Measurements from ENCODE around the gene C1orf122. TPM values are rescaled to one million over a fixed set of nuclear protein-coding genes. Genes with fewer than 3 reads are reported as not detected.

The C1orf122 gene
- total and polyA plus RNA-seq, 2 experiments from 2014 or later, result 32.8 to 68.3 TPM

DNA sequence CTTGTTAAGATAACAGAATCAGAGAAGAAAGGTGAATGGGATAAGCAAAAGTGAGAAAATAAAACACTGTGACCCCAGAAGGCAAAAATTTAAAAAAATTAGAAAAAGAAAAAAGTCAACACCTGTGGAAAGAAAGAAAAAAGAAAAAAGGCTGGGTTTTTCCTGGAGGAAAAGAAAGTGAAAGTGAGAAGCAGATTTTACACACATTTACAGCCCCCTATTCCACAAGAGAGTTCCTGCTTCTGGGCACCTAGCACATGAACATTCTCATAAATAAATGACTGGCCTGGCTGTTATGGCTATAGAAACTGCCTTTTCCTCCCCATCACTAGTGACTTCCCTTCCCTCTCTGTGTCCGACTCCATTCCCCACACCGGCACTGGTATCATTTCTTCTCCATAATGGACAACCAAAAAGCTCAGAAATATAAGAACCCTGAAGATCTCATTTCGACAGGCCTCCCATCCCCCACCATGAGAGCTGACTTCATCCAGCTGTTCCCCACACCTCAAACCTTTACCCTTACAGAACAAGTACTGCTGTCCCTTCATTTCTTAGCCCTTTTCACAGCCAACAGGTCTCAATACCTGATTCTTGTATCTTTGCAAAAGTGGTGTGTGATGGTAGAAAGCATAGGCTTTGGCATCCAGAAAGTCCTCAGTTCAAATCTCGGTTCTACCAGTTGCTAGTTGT, 39.2 kb downstream of the C1orf122 start (continued):
- TF ChIP-seq, protein P1, sequence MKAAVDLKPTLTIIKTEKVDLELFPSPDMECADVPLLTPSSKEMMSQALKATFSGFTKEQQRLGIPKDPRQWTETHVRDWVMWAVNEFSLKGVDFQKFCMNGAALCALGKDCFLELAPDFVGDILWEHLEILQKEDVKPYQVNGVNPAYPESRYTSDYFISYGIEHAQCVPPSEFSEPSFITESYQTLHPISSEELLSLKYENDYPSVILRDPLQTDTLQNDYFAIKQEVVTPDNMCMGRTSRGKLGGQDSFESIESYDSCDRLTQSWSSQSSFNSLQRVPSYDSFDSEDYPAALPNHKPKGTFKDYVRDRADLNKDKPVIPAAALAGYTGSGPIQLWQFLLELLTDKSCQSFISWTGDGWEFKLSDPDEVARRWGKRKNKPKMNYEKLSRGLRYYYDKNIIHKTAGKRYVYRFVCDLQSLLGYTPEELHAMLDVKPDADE (IDR thresholded peaks at IDR 0.05), result no peak
- TF ChIP-seq EZH2 (IDR thresholded peaks at IDR 0.05; ENCODE audit: low read depth, unreplicated experiment) (no peak), STAT1 (IDR thresholded peaks at IDR 0.05; ENCODE audit: unreplicated experiment) (no peak)
- TF ChIP-seq, protein P2, sequence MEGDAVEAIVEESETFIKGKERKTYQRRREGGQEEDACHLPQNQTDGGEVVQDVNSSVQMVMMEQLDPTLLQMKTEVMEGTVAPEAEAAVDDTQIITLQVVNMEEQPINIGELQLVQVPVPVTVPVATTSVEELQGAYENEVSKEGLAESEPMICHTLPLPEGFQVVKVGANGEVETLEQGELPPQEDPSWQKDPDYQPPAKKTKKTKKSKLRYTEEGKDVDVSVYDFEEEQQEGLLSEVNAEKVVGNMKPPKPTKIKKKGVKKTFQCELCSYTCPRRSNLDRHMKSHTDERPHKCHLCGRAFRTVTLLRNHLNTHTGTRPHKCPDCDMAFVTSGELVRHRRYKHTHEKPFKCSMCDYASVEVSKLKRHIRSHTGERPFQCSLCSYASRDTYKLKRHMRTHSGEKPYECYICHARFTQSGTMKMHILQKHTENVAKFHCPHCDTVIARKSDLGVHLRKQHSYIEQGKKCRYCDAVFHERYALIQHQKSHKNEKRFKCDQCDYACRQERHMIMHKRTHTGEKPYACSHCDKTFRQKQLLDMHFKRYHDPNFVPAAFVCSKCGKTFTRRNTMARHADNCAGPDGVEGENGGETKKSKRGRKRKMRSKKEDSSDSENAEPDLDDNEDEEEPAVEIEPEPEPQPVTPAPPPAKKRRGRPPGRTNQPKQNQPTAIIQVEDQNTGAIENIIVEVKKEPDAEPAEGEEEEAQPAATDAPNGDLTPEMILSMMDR (conservative IDR thresholded peaks at IDR 0.05; ENCODE audit: low read depth in 2 of 2), result no peak

DNA sequence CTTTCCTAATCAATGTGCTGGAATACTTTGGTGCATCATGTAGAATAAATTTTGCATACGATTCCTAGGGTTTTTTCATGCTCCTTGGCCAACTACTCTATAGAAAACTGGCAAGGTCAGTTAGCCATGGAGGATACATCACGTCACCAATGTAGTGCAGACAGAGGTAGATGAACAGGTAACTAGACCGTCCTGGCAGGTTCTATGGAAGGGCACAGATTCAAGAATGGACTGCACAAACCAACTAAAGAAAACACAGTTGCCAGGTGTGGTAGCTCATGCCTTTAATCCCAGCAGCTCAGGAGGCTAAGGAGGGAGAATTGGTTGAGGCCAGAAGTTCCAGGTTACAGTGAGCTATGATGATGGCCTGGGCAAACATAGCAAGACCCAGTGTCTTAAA, 41.9 kb downstream of the C1orf122 start:
- Histone ChIP-seq H3K36me3 (ENCODE audit: insufficient read depth) (no peaks in the 10 kb centered on the region), H3K4me2 (no peak overlapping the region), H3K27me3 (ENCODE audit: insufficient read depth) (no peaks in the 10 kb centered on the region), H3K27ac (ENCODE audit: low read depth) (no peak overlapping the region), H3K9me2 (ENCODE audit: insufficient read depth) (no peaks in the 10 kb centered on the region), H2AFZ (no peak overlapping the region), H3K79me2 (replicated peaks; ENCODE audit: insufficient read depth) (peaks cover 84% of the 10 kb centered on the region), H3K4me1 (ENCODE audit: insufficient read depth) (no peaks in the 10 kb centered on the region), H3K4me3 (no peak overlapping the region), H3F3A (replicated peaks; ENCODE audit: low read depth) (no peaks in the 10 kb centered on the region), H4K20me1 (replicated peaks; ENCODE audit: insufficient read depth) (peaks cover 47% of the 10 kb centered on the region)
- ATAC-seq (no peak), DNase-seq (ENCODE audit: low spot score) (no peak)
- Mint-ChIP-seq H3K4me1 (no peaks in the 10 kb centered on the region), H3K4me3 (no peak overlapping the region), H3K36me3 (ENCODE audit: low read depth) (0 out of 3 replicates have a peak, but pooled peaks cover 3% of the 10 kb centered on the region), H3K27ac (no peak overlapping the region), H3K27me3 (ENCODE audit: insufficient read depth, low read depth, poor library complexity) (no peaks in the 10 kb centered on the region), H3K9me3 (no peaks in the 10 kb centered on the region)
- no peak for TF ChIP-seq NANOG (IDR thresholded peaks at IDR 0.05; ENCODE audit: borderline replicate concordance)
- TF ChIP-seq JUNB (IDR thresholded peaks at IDR 0.05; ENCODE audit: unreplicated experiment), result no peak
- TF ChIP-seq, protein P3, sequence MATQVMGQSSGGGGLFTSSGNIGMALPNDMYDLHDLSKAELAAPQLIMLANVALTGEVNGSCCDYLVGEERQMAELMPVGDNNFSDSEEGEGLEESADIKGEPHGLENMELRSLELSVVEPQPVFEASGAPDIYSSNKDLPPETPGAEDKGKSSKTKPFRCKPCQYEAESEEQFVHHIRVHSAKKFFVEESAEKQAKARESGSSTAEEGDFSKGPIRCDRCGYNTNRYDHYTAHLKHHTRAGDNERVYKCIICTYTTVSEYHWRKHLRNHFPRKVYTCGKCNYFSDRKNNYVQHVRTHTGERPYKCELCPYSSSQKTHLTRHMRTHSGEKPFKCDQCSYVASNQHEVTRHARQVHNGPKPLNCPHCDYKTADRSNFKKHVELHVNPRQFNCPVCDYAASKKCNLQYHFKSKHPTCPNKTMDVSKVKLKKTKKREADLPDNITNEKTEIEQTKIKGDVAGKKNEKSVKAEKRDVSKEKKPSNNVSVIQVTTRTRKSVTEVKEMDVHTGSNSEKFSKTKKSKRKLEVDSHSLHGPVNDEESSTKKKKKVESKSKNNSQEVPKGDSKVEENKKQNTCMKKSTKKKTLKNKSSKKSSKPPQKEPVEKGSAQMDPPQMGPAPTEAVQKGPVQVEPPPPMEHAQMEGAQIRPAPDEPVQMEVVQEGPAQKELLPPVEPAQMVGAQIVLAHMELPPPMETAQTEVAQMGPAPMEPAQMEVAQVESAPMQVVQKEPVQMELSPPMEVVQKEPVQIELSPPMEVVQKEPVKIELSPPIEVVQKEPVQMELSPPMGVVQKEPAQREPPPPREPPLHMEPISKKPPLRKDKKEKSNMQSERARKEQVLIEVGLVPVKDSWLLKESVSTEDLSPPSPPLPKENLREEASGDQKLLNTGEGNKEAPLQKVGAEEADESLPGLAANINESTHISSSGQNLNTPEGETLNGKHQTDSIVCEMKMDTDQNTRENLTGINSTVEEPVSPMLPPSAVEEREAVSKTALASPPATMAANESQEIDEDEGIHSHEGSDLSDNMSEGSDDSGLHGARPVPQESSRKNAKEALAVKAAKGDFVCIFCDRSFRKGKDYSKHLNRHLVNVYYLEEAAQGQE (IDR thresholded peaks at IDR 0.05; ENCODE audit: unreplicated experiment), result no peak
- no peak for TF ChIP-seq STAT1 (IDR thresholded peaks at IDR 0.05; ENCODE audit: unreplicated experiment)
- TF ChIP-seq, protein P2 (conservative IDR thresholded peaks at IDR 0.05; ENCODE audit: low read depth in 2 of 2), result no peak
- TF ChIP-seq ZNF331 (CRISPR knock-in tag; IDR thresholded peaks at IDR 0.05; ENCODE audit: low read depth), result no peak
- TF ChIP-seq CREB1 (CRISPR knock-in tag; IDR thresholded peaks at IDR 0.05; ENCODE audit: low read depth), result no peak
- TF ChIP-seq EZH2 (IDR thresholded peaks at IDR 0.05; ENCODE audit: low read depth, unreplicated experiment), result no peak
- no peak for TF ChIP-seq EZH2phosphoT487 (IDR thresholded peaks at IDR 0.05; ENCODE audit: unreplicated experiment)
- TF ChIP-seq, protein P1 (IDR thresholded peaks at IDR 0.05), result no peak
- TF ChIP-seq POLR2AphosphoS5 (IDR thresholded peaks at IDR 0.05; ENCODE audit: low read depth), result no peak
